Astrocyte (in vitro differentiated cells and primary cell): ENCODE data around the gene CIAO3.

Source experiments
- EZH2 ChIP-seq: IDR thresholded peaks from 2 replicates; pipeline ENCODE4 v1.6.1; 2012; ENCODE audit warnings: mild to moderate bottlenecking, low read length, inconsistent platforms; ENCODE audit not compliant: insufficient read depth
- TF ChIP-seq, protein P1 (sequence below): IDR thresholded peaks from 2 replicates; pipeline ENCODE4 v1.5.1; 2011; ENCODE audit warnings: low read depth, mild to moderate bottlenecking, inconsistent platforms, low read length, moderate library complexity; ENCODE audit not compliant: insufficient read depth

DNA sequence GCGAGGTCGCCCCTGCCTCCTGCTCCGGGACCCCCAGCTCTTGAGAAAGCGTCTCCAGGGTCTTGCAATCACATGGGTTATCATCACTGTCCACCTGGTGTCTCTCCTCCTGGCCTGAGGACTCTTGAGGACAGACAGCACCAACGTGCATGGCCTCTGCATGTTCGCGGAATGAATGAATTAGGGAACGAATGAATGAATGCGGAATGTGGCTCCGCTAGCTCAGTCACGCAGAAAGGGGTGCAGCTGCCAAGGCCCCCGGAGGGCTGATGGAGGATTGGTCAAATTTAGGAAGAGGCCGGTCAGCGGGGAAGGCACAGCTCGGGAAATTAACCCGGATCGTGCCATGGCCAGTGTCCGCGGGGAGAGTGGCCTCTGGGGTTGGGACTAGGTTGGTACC is 38.5 kb downstream of the CIAO3 start:
- TF ChIP-seq, protein P1, sequence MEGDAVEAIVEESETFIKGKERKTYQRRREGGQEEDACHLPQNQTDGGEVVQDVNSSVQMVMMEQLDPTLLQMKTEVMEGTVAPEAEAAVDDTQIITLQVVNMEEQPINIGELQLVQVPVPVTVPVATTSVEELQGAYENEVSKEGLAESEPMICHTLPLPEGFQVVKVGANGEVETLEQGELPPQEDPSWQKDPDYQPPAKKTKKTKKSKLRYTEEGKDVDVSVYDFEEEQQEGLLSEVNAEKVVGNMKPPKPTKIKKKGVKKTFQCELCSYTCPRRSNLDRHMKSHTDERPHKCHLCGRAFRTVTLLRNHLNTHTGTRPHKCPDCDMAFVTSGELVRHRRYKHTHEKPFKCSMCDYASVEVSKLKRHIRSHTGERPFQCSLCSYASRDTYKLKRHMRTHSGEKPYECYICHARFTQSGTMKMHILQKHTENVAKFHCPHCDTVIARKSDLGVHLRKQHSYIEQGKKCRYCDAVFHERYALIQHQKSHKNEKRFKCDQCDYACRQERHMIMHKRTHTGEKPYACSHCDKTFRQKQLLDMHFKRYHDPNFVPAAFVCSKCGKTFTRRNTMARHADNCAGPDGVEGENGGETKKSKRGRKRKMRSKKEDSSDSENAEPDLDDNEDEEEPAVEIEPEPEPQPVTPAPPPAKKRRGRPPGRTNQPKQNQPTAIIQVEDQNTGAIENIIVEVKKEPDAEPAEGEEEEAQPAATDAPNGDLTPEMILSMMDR: no peak
- no peak for TF ChIP-seq EZH2
